ENCODE results near the gene TMEM229B.
"Not testable (repeated sequence)": the region's sequence is repeated elsewhere in the genome, so short reads cannot be mapped to it uniquely, and the experiment has no call there.

TMEM229B gene

GRCh38 chr14:67451667-67452066, 36.9 kb downstream of the TMEM229B start:
- not testable (repeated sequence) for DNase-seq

GRCh38 chr14:67449096-67449495, 39.4 kb downstream of the TMEM229B start:
- no peak for DNase-seq

GRCh38 chr14:67447033-67447381, 41.5 kb downstream of the TMEM229B start:
- DNase-seq = no peak

- DNase-seq = no peak
Measured at GRCh38 chr14:67446371-67447032, 42.0 kb downstream of the TMEM229B start.

GRCh38 chr14:67444395-67444794, 44.1 kb downstream of the TMEM229B start:
- no peak for DNase-seq

- DNase-seq = no peak
Measured at GRCh38 chr14:67442139-67442906, 46.2 kb downstream of the TMEM229B start.

GRCh38 chr14:67441672-67442071, 46.8 kb downstream of the TMEM229B start:
- no peak for DNase-seq

GRCh38 chr14:67441256-67441655, 47.3 kb downstream of the TMEM229B start:
- no peak for DNase-seq

- DNase-seq = no peak
Measured at GRCh38 chr14:67440513-67440912, 48.0 kb downstream of the TMEM229B start.

- DNase-seq = no peak
Measured at GRCh38 chr14:67438969-67439368, 49.6 kb downstream of the TMEM229B start.

GRCh38 chr14:67436006-67436866, 52.3 kb downstream of the TMEM229B start:
- no peak for DNase-seq

- no peak for DNase-seq
Measured at GRCh38 chr14:67435603-67436002, 52.9 kb downstream of the TMEM229B start.

- no peak for DNase-seq
Measured at GRCh38 chr14:67432050-67432564, 56.4 kb downstream of the TMEM229B start.

- no peak for DNase-seq
Measured at GRCh38 chr14:67429510-67430205, 58.9 kb downstream of the TMEM229B start.

GRCh38 chr14:67428501-67429031, 60.0 kb downstream of the TMEM229B start:
- DNase-seq = no peak

GRCh38 chr14:67426983-67427606, 61.4 kb downstream of the TMEM229B start:
- peak; percentile 79 for DNase-seq

- DNase-seq = no peak
Measured at GRCh38 chr14:67426161-67426560, 62.4 kb downstream of the TMEM229B start.

GRCh38 chr14:67425608-67426007, 62.9 kb downstream of the TMEM229B start:
- DNase-seq = no peak

- no peak for DNase-seq
Measured at GRCh38 chr14:67424539-67424938, 64.0 kb downstream of the TMEM229B start.

GRCh38 chr14:67423424-67423823, 65.1 kb downstream of the TMEM229B start:
- no peak for DNase-seq

GRCh38 chr14:67421356-67422224, 66.9 kb downstream of the TMEM229B start:
- no peak for DNase-seq
